K562 (cell line): ENCODE data around the gene CTIF.

ENCODE experiments used
- PRPF4 ChIP-seq: fragments of 200-400 bp; formaldehyde crosslinking; IDR thresholded peaks from one replicate; pipeline ENCODE4 v1.6.1; 2017; ENCODE audit warnings: low read length, low read depth, mild to moderate bottlenecking; ENCODE audit not compliant: insufficient read depth, poor library complexity, severe bottlenecking
- TAF9B ChIP-seq: fragments of 450-650 bp; IDR thresholded peaks from 2 replicates; pipeline ENCODE4 v1.6.1; 2018; ENCODE audit warnings: mild to moderate bottlenecking; ENCODE audit not compliant: partially characterized antibody
- TF ChIP-seq, protein P1 (sequence below): fragments of 250-450 bp; sonication (Bioruptor Pico); IDR thresholded peaks from 2 replicates; pipeline ENCODE4 v1.5.0; 2020; ENCODE audit warnings: mild to moderate bottlenecking, borderline replicate concordance

DNA sequence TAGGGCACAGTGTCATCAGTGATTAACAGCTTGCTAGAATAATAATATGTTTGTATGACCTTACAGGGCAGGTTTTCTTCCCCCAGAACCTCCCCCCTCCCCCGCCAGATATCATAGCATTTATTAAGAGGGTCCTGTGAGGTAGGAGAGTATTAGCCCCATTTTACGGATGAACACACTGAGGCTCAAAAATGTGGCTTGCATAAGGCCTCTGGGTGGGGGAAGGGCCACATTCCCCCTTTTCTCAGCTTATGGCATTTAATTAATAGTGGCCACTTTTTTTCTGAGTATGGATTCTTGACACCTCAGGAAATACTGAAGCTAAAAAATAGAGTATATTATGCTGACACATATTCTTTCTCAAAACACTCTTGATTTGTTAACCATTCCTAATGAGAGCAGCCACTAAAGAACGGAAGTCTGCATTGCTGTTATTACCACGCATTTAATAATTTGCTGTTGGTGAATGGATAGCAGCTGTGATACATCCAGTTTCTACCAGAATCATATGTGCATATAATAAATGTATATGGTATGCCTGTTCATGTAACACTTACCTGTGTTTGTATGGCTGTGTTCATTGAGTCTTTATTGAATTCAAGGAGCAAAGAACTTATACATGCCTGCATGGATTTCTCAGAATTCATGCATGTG is 3.0 kb downstream of the CTIF start:
- no peak for TF ChIP-seq PRPF4
- no peak for TF ChIP-seq TAF9B
- TF ChIP-seq, protein P1, sequence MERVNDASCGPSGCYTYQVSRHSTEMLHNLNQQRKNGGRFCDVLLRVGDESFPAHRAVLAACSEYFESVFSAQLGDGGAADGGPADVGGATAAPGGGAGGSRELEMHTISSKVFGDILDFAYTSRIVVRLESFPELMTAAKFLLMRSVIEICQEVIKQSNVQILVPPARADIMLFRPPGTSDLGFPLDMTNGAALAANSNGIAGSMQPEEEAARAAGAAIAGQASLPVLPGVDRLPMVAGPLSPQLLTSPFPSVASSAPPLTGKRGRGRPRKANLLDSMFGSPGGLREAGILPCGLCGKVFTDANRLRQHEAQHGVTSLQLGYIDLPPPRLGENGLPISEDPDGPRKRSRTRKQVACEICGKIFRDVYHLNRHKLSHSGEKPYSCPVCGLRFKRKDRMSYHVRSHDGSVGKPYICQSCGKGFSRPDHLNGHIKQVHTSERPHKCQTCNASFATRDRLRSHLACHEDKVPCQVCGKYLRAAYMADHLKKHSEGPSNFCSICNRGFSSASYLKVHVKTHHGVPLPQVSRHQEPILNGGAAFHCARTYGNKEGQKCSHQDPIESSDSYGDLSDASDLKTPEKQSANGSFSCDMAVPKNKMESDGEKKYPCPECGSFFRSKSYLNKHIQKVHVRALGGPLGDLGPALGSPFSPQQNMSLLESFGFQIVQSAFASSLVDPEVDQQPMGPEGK (CRISPR knock-in tag), result no peak
